Astrocyte (in vitro differentiated cells and primary cell): ENCODE measurements around the gene SLC5A6. TPM values are rescaled to one million over a fixed set of nuclear protein-coding genes. Genes with fewer than 3 reads are reported as not detected.

Source experiments
- DNase-seq: peaks from one replicate; pipeline ENCODE4 v3.0.0-alpha.2; 2010; ENCODE audit warnings: low read depth
- FAIRE-seq: peaks from 2 replicates; lab custom pipeline; 2011; peaks lifted over from hg19 to GRCh38; lab: Jason Lieb, UNC
- H2AFZ ChIP-seq: 2 replicates; pipeline ENCODE4 v1.6.0; 2012; ENCODE audit warnings: low read depth, low read length, inconsistent platforms
- H3K27ac ChIP-seq: 2 replicates; pipeline ENCODE4 v1.5.1; 2011; ENCODE audit warnings: low read depth, low read length, inconsistent platforms
- H3K27me3 ChIP-seq: 2 replicates; pipeline ENCODE4 v1.6.0; 2011; ENCODE audit warnings: low read length, inconsistent platforms; ENCODE audit not compliant: insufficient read depth
- H3K36me3 ChIP-seq: 2 replicates; pipeline ENCODE4 v1.5.1; 2011; ENCODE audit warnings: low read length, inconsistent platforms; ENCODE audit not compliant: insufficient read depth
- H3K4me1 ChIP-seq: 2 replicates; pipeline ENCODE4 v1.5.1; 2011; ENCODE audit warnings: low read length, inconsistent platforms; ENCODE audit not compliant: insufficient read depth
- H3K4me2 ChIP-seq: 2 replicates; pipeline ENCODE4 v1.6.0; 2012; ENCODE audit warnings: low read length, inconsistent platforms
- H3K4me3 ChIP-seq: 2 replicates; pipeline ENCODE4 v1.5.1; 2011; ENCODE audit warnings: low read depth, mild to moderate bottlenecking, low read length, inconsistent platforms; ENCODE audit not compliant: insufficient read depth
- H3K79me2 ChIP-seq: 2 replicates; pipeline ENCODE4 v1.6.0; 2012; ENCODE audit warnings: mild to moderate bottlenecking, low read length, inconsistent platforms; ENCODE audit not compliant: insufficient read depth
- H3K9ac ChIP-seq: 2 replicates; pipeline ENCODE4 v1.6.0; 2012; ENCODE audit warnings: mild to moderate bottlenecking, low read length, inconsistent platforms
- H3K9me3 ChIP-seq: 2 replicates; pipeline ENCODE4 v1.5.1; 2012; ENCODE audit warnings: low read depth, mild to moderate bottlenecking, low read length, inconsistent platforms; ENCODE audit not compliant: insufficient read depth
- H4K20me1 ChIP-seq: 2 replicates; pipeline ENCODE4 v1.6.0; 2012; ENCODE audit warnings: low read length, inconsistent platforms; ENCODE audit not compliant: insufficient read depth
- H3K27ac Mint-ChIP-seq: one replicate; pipeline ENCODE4 v1.8.0; 2021; ENCODE audit warnings: mild to moderate bottlenecking, mixed read lengths; ENCODE audit not compliant: unreplicated experiment
- H3K27me3 Mint-ChIP-seq: one replicate; pipeline ENCODE4 v1.8.0; 2021; ENCODE audit warnings: low read depth, mixed read lengths; ENCODE audit not compliant: unreplicated experiment
- H3K36me3 Mint-ChIP-seq: one replicate; pipeline ENCODE4 v1.8.0; 2021; ENCODE audit warnings: low read depth, mixed read lengths; ENCODE audit not compliant: unreplicated experiment
- H3K4me1 Mint-ChIP-seq: one replicate; pipeline ENCODE4 v1.8.0; 2021; ENCODE audit warnings: low read depth, mixed read lengths; ENCODE audit not compliant: unreplicated experiment
- H3K4me3 Mint-ChIP-seq: one replicate; pipeline ENCODE4 v1.8.0; 2021; ENCODE audit warnings: mild to moderate bottlenecking, moderate library complexity, mixed read lengths; ENCODE audit not compliant: unreplicated experiment
- H3K9me3 Mint-ChIP-seq: one replicate; pipeline ENCODE4 v1.8.0; 2021; ENCODE audit warnings: mild to moderate bottlenecking, mixed read lengths; ENCODE audit not compliant: unreplicated experiment
- EZH2 ChIP-seq: IDR thresholded peaks from 2 replicates; pipeline ENCODE4 v1.6.1; 2012; ENCODE audit warnings: mild to moderate bottlenecking, low read length, inconsistent platforms; ENCODE audit not compliant: insufficient read depth
- total RNA-seq: library from RNA; stranded (reverse); gene quantifications from 2 replicates; pipeline ENCODE4 v1.2.1, GENCODE V29; 2021
- TF ChIP-seq, protein P1 (sequence below): IDR thresholded peaks from 2 replicates; pipeline ENCODE4 v1.5.1; 2011; ENCODE audit warnings: low read depth, mild to moderate bottlenecking, inconsistent platforms, low read length, moderate library complexity; ENCODE audit not compliant: insufficient read depth

The SLC5A6 gene
- total RNA-seq, 1 donor from 2014 or later = 54.0 TPM

DNA sequence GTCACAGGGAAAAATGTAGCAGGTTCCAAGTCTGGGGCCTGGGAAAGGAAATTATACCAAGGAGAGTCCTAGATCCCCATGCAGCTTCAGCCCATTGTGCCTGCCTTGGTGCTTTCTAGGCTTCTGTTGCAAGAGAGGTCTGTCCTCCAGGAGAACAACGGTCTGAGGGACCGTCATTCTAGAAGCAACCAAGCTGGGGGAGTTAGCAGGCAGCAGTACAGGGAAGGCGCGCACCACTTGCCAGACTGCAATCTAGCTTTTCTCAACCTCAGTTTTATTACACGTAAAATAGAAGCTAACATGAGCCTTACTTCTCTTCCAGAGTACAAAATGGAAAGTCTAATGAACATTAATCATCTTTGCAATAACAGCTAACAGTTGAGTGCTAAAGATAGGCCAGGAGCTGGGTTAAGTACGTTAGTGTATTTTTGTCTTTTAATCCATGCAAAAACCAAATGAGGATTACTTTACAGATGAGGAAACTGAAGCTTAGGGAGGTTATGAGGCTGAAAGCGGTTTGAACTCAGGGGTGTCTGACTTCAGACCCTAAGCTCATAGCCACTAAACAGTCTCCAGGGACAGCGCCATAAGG is 61.3 kb downstream of the SLC5A6 start:
- H3K9me3 Mint-ChIP-seq = peaks cover 2% of the 10 kb centered on the region
- Histone ChIP-seq H3K9me3 (no peaks in the 10 kb centered on the region), H3K79me2 (no peaks in the 10 kb centered on the region), H3K4me1 (no peaks in the 10 kb centered on the region), H3K36me3 (no peaks in the 10 kb centered on the region), H2AFZ (no peak overlapping the region), H3K27ac (no peak overlapping the region), H3K4me3 (no peak overlapping the region), H4K20me1 (no peaks in the 10 kb centered on the region), H3K4me2 (no peak overlapping the region), H3K9ac (no peak overlapping the region), H3K27me3 (peaks cover 10% of the 10 kb centered on the region)
- TF ChIP-seq EZH2 = no peak
- TF ChIP-seq, protein P1, sequence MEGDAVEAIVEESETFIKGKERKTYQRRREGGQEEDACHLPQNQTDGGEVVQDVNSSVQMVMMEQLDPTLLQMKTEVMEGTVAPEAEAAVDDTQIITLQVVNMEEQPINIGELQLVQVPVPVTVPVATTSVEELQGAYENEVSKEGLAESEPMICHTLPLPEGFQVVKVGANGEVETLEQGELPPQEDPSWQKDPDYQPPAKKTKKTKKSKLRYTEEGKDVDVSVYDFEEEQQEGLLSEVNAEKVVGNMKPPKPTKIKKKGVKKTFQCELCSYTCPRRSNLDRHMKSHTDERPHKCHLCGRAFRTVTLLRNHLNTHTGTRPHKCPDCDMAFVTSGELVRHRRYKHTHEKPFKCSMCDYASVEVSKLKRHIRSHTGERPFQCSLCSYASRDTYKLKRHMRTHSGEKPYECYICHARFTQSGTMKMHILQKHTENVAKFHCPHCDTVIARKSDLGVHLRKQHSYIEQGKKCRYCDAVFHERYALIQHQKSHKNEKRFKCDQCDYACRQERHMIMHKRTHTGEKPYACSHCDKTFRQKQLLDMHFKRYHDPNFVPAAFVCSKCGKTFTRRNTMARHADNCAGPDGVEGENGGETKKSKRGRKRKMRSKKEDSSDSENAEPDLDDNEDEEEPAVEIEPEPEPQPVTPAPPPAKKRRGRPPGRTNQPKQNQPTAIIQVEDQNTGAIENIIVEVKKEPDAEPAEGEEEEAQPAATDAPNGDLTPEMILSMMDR = no peak
- FAIRE-seq = no peak
- no peaks in the 10 kb centered on the region for H3K36me3 Mint-ChIP-seq
- no peak overlapping the region for H3K4me3 Mint-ChIP-seq
- H3K27ac Mint-ChIP-seq = no peak overlapping the region
- peaks cover 21% of the 10 kb centered on the region for H3K27me3 Mint-ChIP-seq
- H3K4me1 Mint-ChIP-seq = no peaks in the 10 kb centered on the region
- no peak for DNase-seq

Other genes starting within 250 kb of the SLC5A6 start
- gene MAPRE3, start 241.6 kb downstream of the SLC5A6 start, total RNA-seq = 27.0 and 29.0 TPM in 2 replicates
- 93.5 and 108 TPM in 2 replicates for gene TMEM214, start 179.3 kb downstream of the SLC5A6 start, total RNA-seq
- 19.9 and 20.7 TPM in 2 replicates for gene AGBL5, start 160.6 kb downstream of the SLC5A6 start, total RNA-seq
- gene OST4, start 140.6 kb downstream of the SLC5A6 start, total RNA-seq = 395 and 419 TPM in 2 replicates
- gene EMILIN1, start 133.7 kb downstream of the SLC5A6 start, total RNA-seq = 0.95 and 1.2 TPM in 2 replicates
- 0.94 and 0.95 TPM in 2 replicates for gene KHK, start 125.5 kb downstream of the SLC5A6 start, total RNA-seq
- 1.8 and 3.0 TPM in 2 replicates for gene CGREF1, start 93.1 kb downstream of the SLC5A6 start, total RNA-seq
- not detected in 2 replicates for gene ABHD1, start 88.5 kb downstream of the SLC5A6 start, total RNA-seq
- 48.9 and 49.2 TPM in 2 replicates for gene PREB, start 77.6 kb downstream of the SLC5A6 start, total RNA-seq
- not detected in 2 replicates for gene PRR30, start 72.9 kb downstream of the SLC5A6 start, total RNA-seq
- gene TCF23, start 63.3 kb downstream of the SLC5A6 start, total RNA-seq = not detected in 2 replicates
- gene ATRAID, start 227 bp downstream of the SLC5A6 start, total RNA-seq = 62.9 and 66.9 TPM in 2 replicates
- gene CAD, start 5.1 kb upstream of the SLC5A6 start, total RNA-seq = 50.7 and 51.2 TPM in 2 replicates
- 0.16 and 0.34 TPM in 2 replicates for gene SLC30A3, start 50.8 kb upstream of the SLC5A6 start, total RNA-seq
- gene DNAJC5G, start 63.2 kb upstream of the SLC5A6 start, total RNA-seq = not detected in 2 replicates
- gene TRIM54, start 70.2 kb upstream of the SLC5A6 start, total RNA-seq = not detected in 2 replicates
- gene UCN, start 96.2 kb upstream of the SLC5A6 start, total RNA-seq = 1.1 and 1.5 TPM in 2 replicates
- gene MPV17, start 110.8 kb upstream of the SLC5A6 start, total RNA-seq = 54.0 and 55.7 TPM in 2 replicates
- gene GTF3C2, start 144.5 kb upstream of the SLC5A6 start, total RNA-seq = 52.9 and 61.3 TPM in 2 replicates
- gene EIF2B4, start 158.1 kb upstream of the SLC5A6 start, total RNA-seq = 43.3 and 47.3 TPM in 2 replicates
- gene SNX17, start 158.3 kb upstream of the SLC5A6 start, total RNA-seq = 69.9 and 86.6 TPM in 2 replicates
- gene ZNF513, start 168.5 kb upstream of the SLC5A6 start, total RNA-seq = 13.5 and 13.7 TPM in 2 replicates
- 77.3 and 79.0 TPM in 2 replicates for gene PPM1G, start 197.3 kb upstream of the SLC5A6 start, total RNA-seq
- gene NRBP1, start 216.4 kb upstream of the SLC5A6 start, total RNA-seq = 119 and 127 TPM in 2 replicates
- 1.4 and 1.9 TPM in 2 replicates for gene KRTCAP3, start 230.1 kb upstream of the SLC5A6 start, total RNA-seq